GM23338 (cell line): ENCODE results near the gene ANKRD11. TPM values are rescaled to one million over a fixed set of nuclear protein-coding genes. Genes with fewer than 3 reads are reported as not detected.
A peak's percentile ranks its signal among the peaks of the same experiment; 100 is the strongest.

ENCODE experiments used
- ATAC-seq: fragments of 200-7000 bp; cut with Tn5 transposase; 3 replicates; pipeline ENCODE4 v1.9.1; 2020
- DNase-seq: peaks from one replicate; pipeline ENCODE4 v3.0.0-alpha.2; 2015; ENCODE audit warnings: low spot score
- H2AFZ ChIP-seq: fragments of 200-600 bp; sonication (generic); 2 replicates; pipeline ENCODE4 v1.8.0; 2016; ENCODE audit warnings: antibody characterized with exemption, mild to moderate bottlenecking, moderate library complexity
- H3F3A ChIP-seq: fragments of 200-600 bp; sonication (generic); replicated peaks from 2 replicates; pipeline ENCODE4 v1.8.0; 2017; ENCODE audit warnings: antibody characterized with exemption, mixed run types, low read depth
- H3K27ac ChIP-seq: fragments of 200-600 bp; sonication (generic); 2 replicates; pipeline ENCODE4 v1.6.1; 2016; ENCODE audit warnings: low read depth
- H3K27me3 ChIP-seq: fragments of 200-600 bp; sonication (generic); 2 replicates; pipeline ENCODE4 v1.8.0; 2016; ENCODE audit warnings: mild to moderate bottlenecking, mixed run types, moderate library complexity; ENCODE audit not compliant: insufficient read depth
- H3K36me3 ChIP-seq: fragments of 200-600 bp; sonication (generic); 2 replicates; pipeline ENCODE4 v1.8.0; 2016; ENCODE audit warnings: mild to moderate bottlenecking; ENCODE audit not compliant: insufficient read depth
- H3K4me1 ChIP-seq: fragments of 200-600 bp; sonication (generic); 2 replicates; pipeline ENCODE4 v1.8.0; 2016; ENCODE audit warnings: mild to moderate bottlenecking, moderate library complexity; ENCODE audit not compliant: insufficient read depth
- H3K4me2 ChIP-seq: fragments of 200-600 bp; sonication (generic); 2 replicates; pipeline ENCODE4 v1.7.1; 2017; ENCODE audit warnings: mixed run types
- H3K4me3 ChIP-seq: fragments of 200-600 bp; sonication (generic); 2 replicates; pipeline ENCODE4 v1.6.1; 2016; ENCODE audit warnings: mixed run types
- H3K79me2 ChIP-seq: fragments of 200-600 bp; sonication (generic); replicated peaks from 2 replicates; pipeline ENCODE4 v1.8.0; 2017; ENCODE audit warnings: mild to moderate bottlenecking; ENCODE audit not compliant: insufficient read depth
- H3K9me2 ChIP-seq: fragments of 200-600 bp; sonication (generic); 2 replicates; pipeline ENCODE4 v1.8.0; 2017; ENCODE audit not compliant: insufficient read depth
- H4K20me1 ChIP-seq: fragments of 200-600 bp; sonication (generic); replicated peaks from 2 replicates; pipeline ENCODE4 v1.8.0; 2017; ENCODE audit warnings: mild to moderate bottlenecking; ENCODE audit not compliant: insufficient read depth
- H3K27ac Mint-ChIP-seq: 2 replicates; pipeline ENCODE4 v1.8.0; 2020; ENCODE audit warnings: inconsistent platforms, mild to moderate bottlenecking, moderate library complexity, mixed read lengths
- H3K27me3 Mint-ChIP-seq: 3 replicates; pipeline ENCODE4 v1.8.0; 2022; ENCODE audit warnings: low read depth, mild to moderate bottlenecking, moderate library complexity, mixed read lengths, inconsistent platforms; ENCODE audit not compliant: insufficient read depth, poor library complexity
- H3K36me3 Mint-ChIP-seq: 3 replicates; pipeline ENCODE4 v1.8.0; 2021; ENCODE audit warnings: low read depth, mild to moderate bottlenecking, inconsistent platforms, moderate library complexity, mixed read lengths
- H3K4me1 Mint-ChIP-seq: 3 replicates; pipeline ENCODE4 v1.8.0; 2020; ENCODE audit warnings: mild to moderate bottlenecking, inconsistent platforms, mixed read lengths
- H3K4me3 Mint-ChIP-seq: 3 replicates; pipeline ENCODE4 v1.8.0; 2021; ENCODE audit warnings: moderate library complexity, mild to moderate bottlenecking, inconsistent platforms, mixed read lengths
- H3K9me3 Mint-ChIP-seq: 3 replicates; pipeline ENCODE4 v1.8.0; 2020; ENCODE audit warnings: moderate library complexity, mild to moderate bottlenecking, inconsistent platforms, mixed read lengths
- CREB1 ChIP-seq: fragments of 250-450 bp; sonication (Bioruptor Pico); IDR thresholded peaks from 2 replicates; pipeline ENCODE4 v1.5.0; 2020; ENCODE audit warnings: low read depth, mild to moderate bottlenecking, moderate library complexity
- EZH2 ChIP-seq: fragments of 200-600 bp; sonication (generic); IDR thresholded peaks from one replicate; pipeline ENCODE4 v1.8.0; 2017; ENCODE audit warnings: antibody characterized with exemption, mild to moderate bottlenecking, low read depth; ENCODE audit not compliant: unreplicated experiment
- JUNB ChIP-seq: IDR thresholded peaks from one replicate; pipeline ENCODE4 v1.6.1; 2016; ENCODE audit warnings: antibody characterized with exemption; ENCODE audit not compliant: unreplicated experiment
- NANOG ChIP-seq: IDR thresholded peaks from 2 replicates; pipeline ENCODE4 v1.6.1; 2016; ENCODE audit warnings: antibody characterized with exemption, borderline replicate concordance
- POLR2AphosphoS5 ChIP-seq: IDR thresholded peaks from 2 replicates; pipeline ENCODE4 v1.6.1; 2016; ENCODE audit warnings: antibody characterized with exemption, low read depth
- STAT1 ChIP-seq: IDR thresholded peaks from one replicate; pipeline ENCODE4 v1.6.1; 2016; ENCODE audit warnings: antibody characterized with exemption; ENCODE audit not compliant: unreplicated experiment
- ZNF114 ChIP-seq: fragments of 250-450 bp; sonication (Bioruptor Pico); IDR thresholded peaks from 2 replicates; pipeline ENCODE4 v1.5.0; 2020; ENCODE audit warnings: mild to moderate bottlenecking, moderate library complexity
- ZNF331 ChIP-seq: fragments of 250-450 bp; sonication (Bioruptor Pico); IDR thresholded peaks from 2 replicates; pipeline ENCODE4 v1.5.0; 2020; ENCODE audit warnings: low read depth, mild to moderate bottlenecking, moderate library complexity
- polyA plus RNA-seq: library from polyadenylated mRNA; unstranded; fragments of >200 nt; fragmentation: Nextera tagmentation; extraction: Ambion mirVana; gene quantifications from 2 replicates; pipeline ENCODE4 v1.2.1, GENCODE V29; 2016
- total RNA-seq: library from RNA; depleted of rRNA; stranded (reverse); fragments of >200 nt; shearing (Covaris generic); gene quantifications from 2 replicates; pipeline ENCODE4 v1.2.3, GENCODE V29; 2014
- TF ChIP-seq, protein P1 (sequence below): IDR thresholded peaks from 2 replicates; pipeline ENCODE4 v1.6.1; 2016; ENCODE audit warnings: antibody characterized with exemption
- TF ChIP-seq, protein P2 (sequence below): fragments of 250-450 bp; sonication (Bioruptor Pico); IDR thresholded peaks from 2 replicates; pipeline ENCODE4 v1.5.0; 2020; ENCODE audit warnings: mild to moderate bottlenecking, moderate library complexity
- TF ChIP-seq, protein P3 (sequence below): IDR thresholded peaks from one replicate; pipeline ENCODE4 v1.6.1; 2018; ENCODE audit warnings: antibody characterized with exemption; ENCODE audit not compliant: unreplicated experiment
- TF ChIP-seq, protein P4 (sequence below), 2 experiments: fragments of 200-600 bp in 1 of 2; sonication (generic) in 1 of 2; conservative IDR thresholded peaks; 2 replicates each; pipeline versions ENCODE4 v1.5.1 to v1.6.1; 2016 to 2017; ENCODE audit warnings: antibody characterized with exemption in 2 of 2, low read depth in 2 of 2, mild to moderate bottlenecking in 2 of 2, moderate library complexity in 1 of 2

Gene ANKRD11
- total and polyA plus RNA-seq, 2 experiments from 2014 or later: 130 to 159 TPM

DNA sequence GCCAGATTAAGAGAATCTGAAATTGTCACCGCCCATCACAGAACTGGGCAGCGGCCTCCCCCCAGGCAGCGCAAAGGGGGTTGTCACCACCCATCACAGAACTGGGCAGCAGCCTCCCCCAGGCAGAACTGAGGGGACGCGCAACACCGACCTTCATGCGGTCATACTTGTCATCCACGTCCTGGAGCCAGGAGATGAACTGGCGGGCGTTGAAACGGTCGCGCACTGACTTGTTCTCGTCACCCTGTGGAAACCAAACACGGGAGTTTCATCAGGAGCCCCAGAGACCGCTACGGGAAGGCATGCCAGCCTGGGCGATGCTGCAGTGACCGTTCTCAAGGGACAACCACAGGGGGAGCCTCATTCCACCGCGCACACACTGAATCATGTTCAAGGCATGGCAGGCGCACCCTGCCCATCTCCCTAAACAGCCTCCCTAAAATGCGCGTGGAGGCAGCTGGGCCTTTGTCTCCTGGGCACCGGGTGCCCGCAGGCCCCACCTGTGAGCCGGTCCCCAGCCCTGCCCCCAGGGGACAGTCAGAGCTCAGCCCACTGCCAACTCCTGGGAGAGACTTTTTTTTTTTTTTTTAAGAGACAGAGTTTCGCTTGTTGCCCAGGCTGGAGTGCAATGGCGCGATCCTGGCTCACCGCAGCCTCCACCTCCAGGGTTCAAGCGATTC lies 219.6 kb downstream of the ANKRD11 start:
- no peak for DNase-seq
- no peak for ATAC-seq

More for the DNA sequence above, 219.6 kb downstream of the ANKRD11 start:
- no peak for TF ChIP-seq EZH2
- no peak for TF ChIP-seq ZNF114 (CRISPR knock-in tag)
- no peak for TF ChIP-seq NANOG
- TF ChIP-seq ZNF331: no peak
- TF ChIP-seq, protein P1, sequence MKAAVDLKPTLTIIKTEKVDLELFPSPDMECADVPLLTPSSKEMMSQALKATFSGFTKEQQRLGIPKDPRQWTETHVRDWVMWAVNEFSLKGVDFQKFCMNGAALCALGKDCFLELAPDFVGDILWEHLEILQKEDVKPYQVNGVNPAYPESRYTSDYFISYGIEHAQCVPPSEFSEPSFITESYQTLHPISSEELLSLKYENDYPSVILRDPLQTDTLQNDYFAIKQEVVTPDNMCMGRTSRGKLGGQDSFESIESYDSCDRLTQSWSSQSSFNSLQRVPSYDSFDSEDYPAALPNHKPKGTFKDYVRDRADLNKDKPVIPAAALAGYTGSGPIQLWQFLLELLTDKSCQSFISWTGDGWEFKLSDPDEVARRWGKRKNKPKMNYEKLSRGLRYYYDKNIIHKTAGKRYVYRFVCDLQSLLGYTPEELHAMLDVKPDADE: no peak
- TF ChIP-seq STAT1: no peak
- TF ChIP-seq, protein P2, sequence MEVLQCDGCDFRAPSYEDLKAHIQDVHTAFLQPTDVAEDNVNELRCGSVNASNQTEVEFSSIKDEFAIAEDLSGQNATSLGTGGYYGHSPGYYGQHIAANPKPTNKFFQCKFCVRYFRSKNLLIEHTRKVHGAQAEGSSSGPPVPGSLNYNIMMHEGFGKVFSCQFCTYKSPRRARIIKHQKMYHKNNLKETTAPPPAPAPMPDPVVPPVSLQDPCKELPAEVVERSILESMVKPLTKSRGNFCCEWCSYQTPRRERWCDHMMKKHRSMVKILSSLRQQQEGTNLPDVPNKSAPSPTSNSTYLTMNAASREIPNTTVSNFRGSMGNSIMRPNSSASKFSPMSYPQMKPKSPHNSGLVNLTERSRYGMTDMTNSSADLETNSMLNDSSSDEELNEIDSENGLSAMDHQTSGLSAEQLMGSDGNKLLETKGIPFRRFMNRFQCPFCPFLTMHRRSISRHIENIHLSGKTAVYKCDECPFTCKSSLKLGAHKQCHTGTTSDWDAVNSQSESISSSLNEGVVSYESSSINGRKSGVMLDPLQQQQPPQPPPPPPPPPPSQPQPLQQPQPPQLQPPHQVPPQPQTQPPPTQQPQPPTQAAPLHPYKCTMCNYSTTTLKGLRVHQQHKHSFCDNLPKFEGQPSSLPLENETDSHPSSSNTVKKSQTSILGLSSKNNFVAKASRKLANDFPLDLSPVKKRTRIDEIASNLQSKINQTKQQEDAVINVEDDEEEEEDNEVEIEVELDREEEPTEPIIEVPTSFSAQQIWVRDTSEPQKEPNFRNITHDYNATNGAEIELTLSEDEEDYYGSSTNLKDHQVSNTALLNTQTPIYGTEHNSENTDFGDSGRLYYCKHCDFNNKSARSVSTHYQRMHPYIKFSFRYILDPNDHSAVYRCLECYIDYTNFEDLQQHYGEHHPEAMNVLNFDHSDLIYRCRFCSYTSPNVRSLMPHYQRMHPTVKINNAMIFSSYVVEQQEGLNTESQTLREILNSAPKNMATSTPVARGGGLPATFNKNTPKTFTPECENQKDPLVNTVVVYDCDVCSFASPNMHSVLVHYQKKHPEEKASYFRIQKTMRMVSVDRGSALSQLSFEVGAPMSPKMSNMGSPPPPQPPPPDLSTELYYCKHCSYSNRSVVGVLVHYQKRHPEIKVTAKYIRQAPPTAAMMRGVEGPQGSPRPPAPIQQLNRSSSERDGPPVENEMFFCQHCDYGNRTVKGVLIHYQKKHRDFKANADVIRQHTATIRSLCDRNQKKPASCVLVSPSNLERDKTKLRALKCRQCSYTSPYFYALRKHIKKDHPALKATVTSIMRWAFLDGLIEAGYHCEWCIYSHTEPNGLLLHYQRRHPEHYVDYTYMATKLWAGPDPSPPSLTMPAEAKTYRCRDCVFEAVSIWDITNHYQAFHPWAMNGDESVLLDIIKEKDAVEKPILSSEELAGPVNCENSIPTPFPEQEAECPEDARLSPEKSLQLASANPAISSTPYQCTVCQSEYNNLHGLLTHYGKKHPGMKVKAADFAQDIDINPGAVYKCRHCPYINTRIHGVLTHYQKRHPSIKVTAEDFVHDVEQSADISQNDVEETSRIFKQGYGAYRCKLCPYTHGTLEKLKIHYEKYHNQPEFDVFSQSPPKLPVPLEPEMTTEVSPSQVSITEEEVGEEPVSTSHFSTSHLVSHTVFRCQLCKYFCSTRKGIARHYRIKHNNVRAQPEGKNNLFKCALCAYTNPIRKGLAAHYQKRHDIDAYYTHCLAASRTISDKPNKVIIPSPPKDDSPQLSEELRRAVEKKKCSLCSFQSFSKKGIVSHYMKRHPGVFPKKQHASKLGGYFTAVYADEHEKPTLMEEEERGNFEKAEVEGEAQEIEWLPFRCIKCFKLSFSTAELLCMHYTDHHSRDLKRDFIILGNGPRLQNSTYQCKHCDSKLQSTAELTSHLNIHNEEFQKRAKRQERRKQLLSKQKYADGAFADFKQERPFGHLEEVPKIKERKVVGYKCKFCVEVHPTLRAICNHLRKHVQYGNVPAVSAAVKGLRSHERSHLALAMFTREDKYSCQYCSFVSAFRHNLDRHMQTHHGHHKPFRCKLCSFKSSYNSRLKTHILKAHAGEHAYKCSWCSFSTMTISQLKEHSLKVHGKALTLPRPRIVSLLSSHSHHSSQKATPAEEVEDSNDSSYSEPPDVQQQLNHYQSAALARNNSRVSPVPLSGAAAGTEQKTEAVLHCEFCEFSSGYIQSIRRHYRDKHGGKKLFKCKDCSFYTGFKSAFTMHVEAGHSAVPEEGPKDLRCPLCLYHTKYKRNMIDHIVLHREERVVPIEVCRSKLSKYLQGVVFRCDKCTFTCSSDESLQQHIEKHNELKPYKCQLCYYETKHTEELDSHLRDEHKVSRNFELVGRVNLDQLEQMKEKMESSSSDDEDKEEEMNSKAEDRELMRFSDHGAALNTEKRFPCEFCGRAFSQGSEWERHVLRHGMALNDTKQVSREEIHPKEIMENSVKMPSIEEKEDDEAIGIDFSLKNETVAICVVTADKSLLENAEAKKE: no peak
- no peak for TF ChIP-seq JUNB
- TF ChIP-seq, protein P3, sequence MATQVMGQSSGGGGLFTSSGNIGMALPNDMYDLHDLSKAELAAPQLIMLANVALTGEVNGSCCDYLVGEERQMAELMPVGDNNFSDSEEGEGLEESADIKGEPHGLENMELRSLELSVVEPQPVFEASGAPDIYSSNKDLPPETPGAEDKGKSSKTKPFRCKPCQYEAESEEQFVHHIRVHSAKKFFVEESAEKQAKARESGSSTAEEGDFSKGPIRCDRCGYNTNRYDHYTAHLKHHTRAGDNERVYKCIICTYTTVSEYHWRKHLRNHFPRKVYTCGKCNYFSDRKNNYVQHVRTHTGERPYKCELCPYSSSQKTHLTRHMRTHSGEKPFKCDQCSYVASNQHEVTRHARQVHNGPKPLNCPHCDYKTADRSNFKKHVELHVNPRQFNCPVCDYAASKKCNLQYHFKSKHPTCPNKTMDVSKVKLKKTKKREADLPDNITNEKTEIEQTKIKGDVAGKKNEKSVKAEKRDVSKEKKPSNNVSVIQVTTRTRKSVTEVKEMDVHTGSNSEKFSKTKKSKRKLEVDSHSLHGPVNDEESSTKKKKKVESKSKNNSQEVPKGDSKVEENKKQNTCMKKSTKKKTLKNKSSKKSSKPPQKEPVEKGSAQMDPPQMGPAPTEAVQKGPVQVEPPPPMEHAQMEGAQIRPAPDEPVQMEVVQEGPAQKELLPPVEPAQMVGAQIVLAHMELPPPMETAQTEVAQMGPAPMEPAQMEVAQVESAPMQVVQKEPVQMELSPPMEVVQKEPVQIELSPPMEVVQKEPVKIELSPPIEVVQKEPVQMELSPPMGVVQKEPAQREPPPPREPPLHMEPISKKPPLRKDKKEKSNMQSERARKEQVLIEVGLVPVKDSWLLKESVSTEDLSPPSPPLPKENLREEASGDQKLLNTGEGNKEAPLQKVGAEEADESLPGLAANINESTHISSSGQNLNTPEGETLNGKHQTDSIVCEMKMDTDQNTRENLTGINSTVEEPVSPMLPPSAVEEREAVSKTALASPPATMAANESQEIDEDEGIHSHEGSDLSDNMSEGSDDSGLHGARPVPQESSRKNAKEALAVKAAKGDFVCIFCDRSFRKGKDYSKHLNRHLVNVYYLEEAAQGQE: no peak
- no peak; the same call in 1 of the 2 replicates for TF ChIP-seq POLR2AphosphoS5
- no peak for TF ChIP-seq CREB1 (CRISPR knock-in tag)
- TF ChIP-seq, protein P4, sequence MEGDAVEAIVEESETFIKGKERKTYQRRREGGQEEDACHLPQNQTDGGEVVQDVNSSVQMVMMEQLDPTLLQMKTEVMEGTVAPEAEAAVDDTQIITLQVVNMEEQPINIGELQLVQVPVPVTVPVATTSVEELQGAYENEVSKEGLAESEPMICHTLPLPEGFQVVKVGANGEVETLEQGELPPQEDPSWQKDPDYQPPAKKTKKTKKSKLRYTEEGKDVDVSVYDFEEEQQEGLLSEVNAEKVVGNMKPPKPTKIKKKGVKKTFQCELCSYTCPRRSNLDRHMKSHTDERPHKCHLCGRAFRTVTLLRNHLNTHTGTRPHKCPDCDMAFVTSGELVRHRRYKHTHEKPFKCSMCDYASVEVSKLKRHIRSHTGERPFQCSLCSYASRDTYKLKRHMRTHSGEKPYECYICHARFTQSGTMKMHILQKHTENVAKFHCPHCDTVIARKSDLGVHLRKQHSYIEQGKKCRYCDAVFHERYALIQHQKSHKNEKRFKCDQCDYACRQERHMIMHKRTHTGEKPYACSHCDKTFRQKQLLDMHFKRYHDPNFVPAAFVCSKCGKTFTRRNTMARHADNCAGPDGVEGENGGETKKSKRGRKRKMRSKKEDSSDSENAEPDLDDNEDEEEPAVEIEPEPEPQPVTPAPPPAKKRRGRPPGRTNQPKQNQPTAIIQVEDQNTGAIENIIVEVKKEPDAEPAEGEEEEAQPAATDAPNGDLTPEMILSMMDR (conservative IDR thresholded peaks at IDR 0.05; ENCODE audit: low read depth in 2 of 2): no peak
- H3K4me2 ChIP-seq: no peak overlapping the region
- peaks cover 10% of the 10 kb centered on the region; the same call in 1 of the 2 replicates for H3K79me2 ChIP-seq
- no peak overlapping the region for H3K4me3 ChIP-seq
- Mint-ChIP-seq H3K27ac (peak overlapping the region; percentile 77; the same call in 1 of the 2 replicates), H3K4me3 (no peak overlapping the region), H3K36me3 (peaks cover 79% of the 10 kb centered on the region), H3K4me1 (no peaks in the 10 kb centered on the region; the same call in 2 of the 3 replicates), H3K9me3 (no peaks in the 10 kb centered on the region), H3K27me3 (peaks cover 7% of the 10 kb centered on the region)
- H3K27ac ChIP-seq: no peak overlapping the region
- H4K20me1 ChIP-seq: peaks cover 20% of the 10 kb centered on the region
- H3K9me2 ChIP-seq: no peaks in the 10 kb centered on the region
- peaks cover 11% of the 10 kb centered on the region; the same call in 1 of the 2 replicates for H3F3A ChIP-seq
- no peak overlapping the region for H2AFZ ChIP-seq
- no peaks in the 10 kb centered on the region for H3K27me3 ChIP-seq
- H3K36me3 ChIP-seq: peaks cover 10% of the 10 kb centered on the region; the same call in 1 of the 2 replicates
- no peaks in the 10 kb centered on the region for H3K4me1 ChIP-seq
